H4 (cell line): ENCODE results near the gene SBF2. TPM values are rescaled to one million over a fixed set of nuclear protein-coding genes. Genes with fewer than 3 reads are reported as not detected.
A peak's percentile ranks its signal among the peaks of the same experiment; 100 is the strongest.
"Not testable (repeated sequence)": the region's sequence is repeated elsewhere in the genome, so short reads cannot be mapped to it uniquely, and the experiment has no call there.

Source experiments
- DNase-seq: peaks from one replicate; pipeline ENCODE4 v3.0.0-alpha.2; 2015; ENCODE audit warnings: low spot score
- total RNA-seq: library from RNA; depleted of rRNA; stranded (reverse); fragments of >200 nt; shearing (Covaris generic); gene quantifications from 2 replicates; pipeline ENCODE4 v1.2.3, GENCODE V29; 2014

SBF2 gene
- total RNA-seq, 1 experiment from 2014 or later, result 27.0 TPM

- no peak for DNase-seq
Observed at GRCh38 chr11:10117709-10118351, 176.2 kb downstream of the SBF2 start.

- DNase-seq, result no peak
Observed at GRCh38 chr11:10116588-10116987, 177.4 kb downstream of the SBF2 start.

- peak; percentile 19 for DNase-seq
Observed at GRCh38 chr11:10114593-10115404, 179.2 kb downstream of the SBF2 start.

- no peak for DNase-seq
Observed at GRCh38 chr11:10113852-10114251, 180.2 kb downstream of the SBF2 start.

GRCh38 chr11:10109806-10110205 lies 184.2 kb downstream of the SBF2 start:
- no peak for DNase-seq

GRCh38 chr11:10108915-10109680 lies 184.9 kb downstream of the SBF2 start:
- DNase-seq, result no peak

GRCh38 chr11:10107497-10107896 lies 186.5 kb downstream of the SBF2 start:
- DNase-seq, result no peak

GRCh38 chr11:10097615-10098014 lies 196.4 kb downstream of the SBF2 start:
- no peak for DNase-seq

GRCh38 chr11:10096987-10097386 lies 197.0 kb downstream of the SBF2 start:
- no peak for DNase-seq

- DNase-seq, result no peak
Observed at GRCh38 chr11:10095412-10096208, 198.4 kb downstream of the SBF2 start.

GRCh38 chr11:10092426-10092825 lies 201.6 kb downstream of the SBF2 start:
- DNase-seq, result no peak

GRCh38 chr11:10091314-10092045 lies 202.5 kb downstream of the SBF2 start:
- DNase-seq, result no peak

GRCh38 chr11:10087923-10088225 lies 206.1 kb downstream of the SBF2 start:
- not testable (repeated sequence) for DNase-seq

GRCh38 chr11:10087186-10087922 lies 206.7 kb downstream of the SBF2 start:
- no peak for DNase-seq

GRCh38 chr11:10080138-10080537 lies 213.9 kb downstream of the SBF2 start:
- no peak for DNase-seq

GRCh38 chr11:10076458-10077141 lies 217.4 kb downstream of the SBF2 start:
- peak; percentile 62 for DNase-seq

GRCh38 chr11:10075141-10075540 lies 218.9 kb downstream of the SBF2 start:
- no peak for DNase-seq

GRCh38 chr11:10072841-10073240 lies 221.2 kb downstream of the SBF2 start:
- no peak for DNase-seq

GRCh38 chr11:10072142-10072541 lies 221.9 kb downstream of the SBF2 start:
- peak; percentile 21 for DNase-seq
